HEK293 (cell line): Measurements from ENCODE around the gene AFF3.

Experiments
- CTCF ChIA-PET: fragments of 350-600 bp; formaldehyde crosslinking; extraction: SDS; loops from one replicate; lab custom pipeline; 2021; ENCODE audit warnings: antibody characterized with exemption; lab: Yijun Ruan, JAX
- POLR2A ChIA-PET: fragments of 300-600 bp; formaldehyde crosslinking; extraction: SDS; loops from one replicate; lab custom pipeline; 2020; ENCODE audit warnings: antibody characterized with exemption, inconsistent platforms; lab: Yijun Ruan, JAX
- H3K27ac ChIP-seq: fragments of 200-500 bp; sonication (Bioruptor generic); 2 replicates; pipeline ENCODE4 v1.5.1; 2014; ENCODE audit warnings: low read depth, low read length, control low read depth, inconsistent platforms; ENCODE audit errors: extremely low read depth
- H3K36me3 ChIP-seq, 2 experiments: fragments of 200-500 bp in 1 of 2; sonication (Bioruptor generic) in 1 of 2; 1 replicate in 1 of 2; 2 replicates in 1 of 2; pipeline ENCODE4 v1.5.1; 2014 to 2017; ENCODE audit warnings: inconsistent platforms in 2 of 2, low read length in 2 of 2; ENCODE audit not compliant: control insufficient read depth in 2 of 2, insufficient read depth in 1 of 2
- H3K4me1 ChIP-seq: fragments of 200-500 bp; sonication (Bioruptor generic); 2 replicates; pipeline ENCODE4 v1.5.1; 2014; ENCODE audit warnings: mild to moderate bottlenecking, low read length, inconsistent platforms; ENCODE audit not compliant: control insufficient read depth, insufficient read depth
- H3K4me3 ChIP-seq: 2 replicates; pipeline ENCODE4 v1.5.1; 2011; ENCODE audit warnings: low read depth, mild to moderate bottlenecking, control low read depth, low read length, moderate library complexity
- H3K9me3 ChIP-seq: fragments of 200-500 bp; sonication (Bioruptor generic); 2 replicates; pipeline ENCODE4 v1.5.1; 2014; ENCODE audit warnings: low read depth, low read length, inconsistent platforms; ENCODE audit not compliant: control insufficient read depth, insufficient read depth
- GLIS1 ChIP-seq: fragments of 450-650 bp; formaldehyde crosslinking; IDR thresholded peaks from 2 replicates; pipeline ENCODE4 v1.5.1; 2016; ENCODE audit warnings: missing biosample characterization, missing genetic modification characterization
- GLIS2 ChIP-seq: fragments of 450-650 bp; formaldehyde crosslinking; IDR thresholded peaks from 2 replicates; pipeline ENCODE4 v1.5.1; 2016; ENCODE audit warnings: missing biosample characterization, missing genetic modification characterization
- KLF8 ChIP-seq: fragments of 450-650 bp; formaldehyde crosslinking; IDR thresholded peaks from 2 replicates; pipeline ENCODE4 v1.5.1; 2016; ENCODE audit warnings: missing biosample characterization, missing genetic modification characterization
- KLF9 ChIP-seq: fragments of 450-650 bp; formaldehyde crosslinking; IDR thresholded peaks from 2 replicates; pipeline ENCODE4 v1.5.1; 2016; ENCODE audit warnings: missing biosample characterization, missing genetic modification characterization, low read depth
- ZBTB21 ChIP-seq: fragments of 450-650 bp; formaldehyde crosslinking; IDR thresholded peaks from 2 replicates; pipeline ENCODE4 v1.5.1; 2017; ENCODE audit warnings: missing biosample characterization, missing genetic modification characterization
- ZBTB48 ChIP-seq: fragments of 450-650 bp; formaldehyde crosslinking; IDR thresholded peaks from 2 replicates; pipeline ENCODE4 v1.5.1; 2016; ENCODE audit warnings: missing biosample characterization, missing genetic modification characterization
- ZNF10 ChIP-seq: fragments of 450-650 bp; formaldehyde crosslinking; IDR thresholded peaks from 2 replicates; pipeline ENCODE4 v1.5.1; 2017; ENCODE audit warnings: missing biosample characterization, missing genetic modification characterization
- ZNF155 ChIP-seq: fragments of 450-650 bp; formaldehyde crosslinking; IDR thresholded peaks from 2 replicates; pipeline ENCODE4 v1.5.1; 2016; ENCODE audit warnings: missing biosample characterization, missing genetic modification characterization
- ZNF16 ChIP-seq: fragments of 450-650 bp; formaldehyde crosslinking; IDR thresholded peaks from 2 replicates; pipeline ENCODE4 v1.5.1; 2016; ENCODE audit warnings: low read depth, missing biosample characterization, missing genetic modification characterization
- ZNF202 ChIP-seq: fragments of 450-650 bp; formaldehyde crosslinking; IDR thresholded peaks from 2 replicates; pipeline ENCODE4 v1.5.1; 2016; ENCODE audit warnings: missing biosample characterization, missing genetic modification characterization, borderline replicate concordance
- ZNF24 ChIP-seq: fragments of 450-650 bp; formaldehyde crosslinking; IDR thresholded peaks from 2 replicates; pipeline ENCODE4 v1.5.1; 2016; ENCODE audit warnings: missing biosample characterization, missing genetic modification characterization
- ZNF274 ChIP-seq, 2 experiments: fragments of 200-500 bp in 1 of 2; fragments of 450-650 bp in 1 of 2; sonication (Bioruptor generic) in 1 of 2; formaldehyde crosslinking in 1 of 2; IDR thresholded peaks; 2 replicates each; pipeline versions ENCODE4 v1.5.1 to v1.6.1; 2014 to 2016; ENCODE audit warnings: borderline replicate concordance in 1 of 2, inconsistent platforms in 1 of 2, low read length in 1 of 2, missing biosample characterization in 1 of 2, missing genetic modification characterization in 1 of 2
- ZNF302 ChIP-seq: fragments of 450-650 bp; formaldehyde crosslinking; IDR thresholded peaks from 2 replicates; pipeline ENCODE4 v1.5.1; 2016; ENCODE audit warnings: missing biosample characterization, missing genetic modification characterization, low read depth
- ZNF394 ChIP-seq: fragments of 450-650 bp; formaldehyde crosslinking; IDR thresholded peaks from 2 replicates; pipeline ENCODE4 v1.5.1; 2016; ENCODE audit warnings: missing biosample characterization, missing genetic modification characterization, mild to moderate bottlenecking, moderate library complexity, borderline replicate concordance
- ZNF473 ChIP-seq: fragments of 450-650 bp; formaldehyde crosslinking; IDR thresholded peaks from 2 replicates; pipeline ENCODE4 v1.5.1; 2017; ENCODE audit warnings: missing biosample characterization, missing genetic modification characterization
- ZNF561 ChIP-seq: fragments of 450-650 bp; IDR thresholded peaks from 2 replicates; pipeline ENCODE4 v1.5.1; 2018; ENCODE audit warnings: missing biosample characterization, missing genetic modification characterization, borderline replicate concordance
- ZNF621 ChIP-seq: fragments of 450-650 bp; formaldehyde crosslinking; IDR thresholded peaks from 2 replicates; pipeline ENCODE4 v1.5.1; 2017; ENCODE audit warnings: missing biosample characterization, missing genetic modification characterization
- ZNF658 ChIP-seq: fragments of 450-650 bp; formaldehyde crosslinking; IDR thresholded peaks from 2 replicates; pipeline ENCODE4; 2016; ENCODE audit warnings: missing biosample characterization, missing genetic modification characterization
- ZNF747 ChIP-seq: fragments of 450-650 bp; formaldehyde crosslinking; IDR thresholded peaks from 2 replicates; pipeline ENCODE4 v1.5.1; 2016; ENCODE audit warnings: missing biosample characterization, missing genetic modification characterization
- ZNF768 ChIP-seq: fragments of 450-650 bp; formaldehyde crosslinking; IDR thresholded peaks from 2 replicates; pipeline ENCODE4 v1.5.1; 2018; ENCODE audit warnings: missing biosample characterization, mild to moderate bottlenecking, missing genetic modification characterization
- ZNF785 ChIP-seq: fragments of 450-650 bp; formaldehyde crosslinking; IDR thresholded peaks from 2 replicates; pipeline ENCODE4 v1.5.1; 2016; ENCODE audit warnings: missing biosample characterization, missing genetic modification characterization
- ZNF791 ChIP-seq: fragments of 450-650 bp; formaldehyde crosslinking; IDR thresholded peaks from 2 replicates; pipeline ENCODE4 v1.5.1; 2016; ENCODE audit warnings: missing biosample characterization, missing genetic modification characterization
- ZSCAN30 ChIP-seq: fragments of 450-650 bp; IDR thresholded peaks from 2 replicates; pipeline ENCODE4 v1.5.1; 2018; ENCODE audit warnings: missing biosample characterization, mild to moderate bottlenecking, missing genetic modification characterization, moderate library complexity
- TF ChIP-seq, protein P1 (sequence below): fragments of 450-650 bp; formaldehyde crosslinking; IDR thresholded peaks from 2 replicates; pipeline ENCODE4 v1.5.0; 2017; ENCODE audit warnings: missing biosample characterization, missing genetic modification characterization, borderline replicate concordance

AFF3 gene

GRCh38 chr2:99543247-99543646 lies 599.1 kb downstream of the AFF3 start:
- POLR2A ChIA-PET = no interaction called here
- H3K4me3 ChIP-seq = no peak overlapping the region
- H3K4me1 ChIP-seq = no peaks in the 10 kb centered on the region
- no peaks in the 10 kb centered on the region for H3K9me3 ChIP-seq
- H3K36me3 ChIP-seq = no peaks in the 10 kb centered on the region
- CTCF ChIA-PET = no interaction called here
- no peak overlapping the region for H3K27ac ChIP-seq
- no peak for TF ChIP-seq ZNF658 (tag by site-specific recombination)
- TF ChIP-seq ZNF785 (tag by site-specific recombination) = no peak
- TF ChIP-seq ZNF302 = no peak
- TF ChIP-seq ZNF473 = no peak
- TF ChIP-seq ZBTB21 = no peak
- no peak for TF ChIP-seq ZSCAN30 (tag by site-specific recombination)
- TF ChIP-seq, protein P1, sequence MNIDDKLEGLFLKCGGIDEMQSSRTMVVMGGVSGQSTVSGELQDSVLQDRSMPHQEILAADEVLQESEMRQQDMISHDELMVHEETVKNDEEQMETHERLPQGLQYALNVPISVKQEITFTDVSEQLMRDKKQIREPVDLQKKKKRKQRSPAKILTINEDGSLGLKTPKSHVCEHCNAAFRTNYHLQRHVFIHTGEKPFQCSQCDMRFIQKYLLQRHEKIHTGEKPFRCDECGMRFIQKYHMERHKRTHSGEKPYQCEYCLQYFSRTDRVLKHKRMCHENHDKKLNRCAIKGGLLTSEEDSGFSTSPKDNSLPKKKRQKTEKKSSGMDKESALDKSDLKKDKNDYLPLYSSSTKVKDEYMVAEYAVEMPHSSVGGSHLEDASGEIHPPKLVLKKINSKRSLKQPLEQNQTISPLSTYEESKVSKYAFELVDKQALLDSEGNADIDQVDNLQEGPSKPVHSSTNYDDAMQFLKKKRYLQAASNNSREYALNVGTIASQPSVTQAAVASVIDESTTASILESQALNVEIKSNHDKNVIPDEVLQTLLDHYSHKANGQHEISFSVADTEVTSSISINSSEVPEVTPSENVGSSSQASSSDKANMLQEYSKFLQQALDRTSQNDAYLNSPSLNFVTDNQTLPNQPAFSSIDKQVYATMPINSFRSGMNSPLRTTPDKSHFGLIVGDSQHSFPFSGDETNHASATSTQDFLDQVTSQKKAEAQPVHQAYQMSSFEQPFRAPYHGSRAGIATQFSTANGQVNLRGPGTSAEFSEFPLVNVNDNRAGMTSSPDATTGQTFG (tag by site-specific recombination) = no peak
- TF ChIP-seq ZNF561 (tag by site-specific recombination) = no peak

GRCh38 chr2:99537910-99538485 lies 604.4 kb downstream of the AFF3 start:
- CTCF ChIA-PET = interaction anchor here (0.6 kb wide), 1 partner anchor 506 kb away, joined by 3 read pairs; no protein-coding TSS in a partner anchor
- TF ChIP-seq ZNF10 (tag by site-specific recombination) = peak; percentile 30; the same call in 1 of the 2 replicates
- TF ChIP-seq ZNF621 (tag by site-specific recombination) = no peak
- Histone ChIP-seq H3K9me3 (no peaks in the 10 kb centered on the region), H3K27ac (no peak overlapping the region), H3K4me3 (no peak overlapping the region), H3K36me3 (no peaks in the 10 kb centered on the region), H3K4me1 (no peaks in the 10 kb centered on the region)
- POLR2A ChIA-PET = no interaction called here

GRCh38 chr2:99524056-99524455 lies 618.3 kb downstream of the AFF3 start:
- Histone ChIP-seq H3K27ac (no peak overlapping the region), H3K36me3 (no peaks in the 10 kb centered on the region), H3K4me1 (no peaks in the 10 kb centered on the region), H3K4me3 (no peak overlapping the region), H3K9me3 (no peaks in the 10 kb centered on the region)
- ChIA-PET POLR2A (no interaction called here), CTCF (no interaction called here)
- TF ChIP-seq ZNF768 (no peak), ZNF155 (no peak), KLF9 (tag by site-specific recombination) (no peak), ZNF394 (no peak), ZNF16 (tag by site-specific recombination) (no peak), GLIS1 (tag by site-specific recombination) (no peak), ZNF747 (no peak), ZNF274 (IDR thresholded peaks at IDR 0.05; ENCODE audit: low read length) (no peak), ZNF274 (tag by site-specific recombination; IDR thresholded peaks at IDR 0.05; ENCODE audit: borderline replicate concordance) (no peak), ZBTB48 (tag by site-specific recombination) (no peak), KLF8 (tag by site-specific recombination) (no peak), ZNF202 (no peak), ZNF24 (tag by site-specific recombination) (no peak), GLIS2 (no peak), ZNF791 (tag by site-specific recombination) (no peak)
- TF ChIP-seq, protein P1 (tag by site-specific recombination) = no peak
